Prostate gland (tissue), 2 donors: Measurements from ENCODE around the gene ABCA13. TPM values are rescaled to one million over a fixed set of nuclear protein-coding genes. Genes with fewer than 3 reads are reported as not detected.

Experiments
- DNase-seq: peaks from one replicate; pipeline ENCODE4 v3.0.0-alpha.2; 2019; ENCODE audit warnings: low spot score
- H3K27ac ChIP-seq, 2 donors: fragments of 200-600 bp; sonication (generic); 2 replicates each; pipeline ENCODE4 v1.5.1; 2017 to 2019
- H3K27me3 ChIP-seq: fragments of 200-600 bp; sonication (generic); replicated peaks from 2 replicates; pipeline ENCODE4 v1.5.1; 2019; ENCODE audit not compliant: insufficient read depth
- H3K36me3 ChIP-seq, 2 donors: fragments of 200-600 bp; sonication (generic); 1 replicate in 1 of 2; 2 replicates in 1 of 2; pipeline versions ENCODE4 v1.5.1 to v1.8.1; 2017 to 2019
- H3K4me1 ChIP-seq: fragments of 200-600 bp; sonication (generic); replicated peaks from 2 replicates; pipeline ENCODE4 v1.5.1; 2019
- H3K4me3 ChIP-seq, 2 donors: fragments of 200-600 bp; sonication (generic); 2 replicates each; pipeline ENCODE4 v1.5.1; 2017 to 2019
- H3K9me3 ChIP-seq: fragments of 200-600 bp; sonication (generic); 2 replicates; pipeline ENCODE4 v1.5.1; 2017
- CTCF ChIP-seq, 4 experiments: fragments of 200-600 bp in 2 of 4; fragments of 450-650 bp in 2 of 4; sonication (generic) in 2 of 4; IDR thresholded peaks; 1 replicate in 3 of 4; 2 replicates in 1 of 4; pipeline ENCODE4 v1.5.1; 2016 to 2019; ENCODE audit warnings: antibody characterized with exemption in 4 of 4, mild to moderate bottlenecking in 2 of 4, moderate library complexity in 2 of 4
- POLR2A ChIP-seq: fragments of 450-650 bp; IDR thresholded peaks from one replicate; pipeline ENCODE4 v1.6.1; 2016; ENCODE audit warnings: antibody characterized with exemption, mild to moderate bottlenecking
- POLR2AphosphoS5 ChIP-seq: sonication (generic); formaldehyde crosslinking; IDR thresholded peaks from one replicate; pipeline ENCODE4 v1.6.1; 2017; ENCODE audit warnings: antibody characterized with exemption
- WGBS: methylation state at CpG from one replicate; pipeline ENCODE4 v1.1.5; 2018; 5-methylcytosine and 5-hydroxymethylcytosine counted together
- intact Hi-C: fragments of 100-400 bp; cut with DNase I; formaldehyde crosslinking; loops from one replicate; pipeline ENCODE4 v1.14.2; 2022
- total RNA-seq, 2 donors: library from RNA; depleted of rRNA; stranded (reverse); fragments of >200 nt; gene quantifications; one replicate each; pipeline ENCODE4 v1.1.0, GENCODE V29; 2016

Gene ABCA13
- total RNA-seq, 2 donors from 2014 or later: 0.14 to 3.5 TPM

DNA sequence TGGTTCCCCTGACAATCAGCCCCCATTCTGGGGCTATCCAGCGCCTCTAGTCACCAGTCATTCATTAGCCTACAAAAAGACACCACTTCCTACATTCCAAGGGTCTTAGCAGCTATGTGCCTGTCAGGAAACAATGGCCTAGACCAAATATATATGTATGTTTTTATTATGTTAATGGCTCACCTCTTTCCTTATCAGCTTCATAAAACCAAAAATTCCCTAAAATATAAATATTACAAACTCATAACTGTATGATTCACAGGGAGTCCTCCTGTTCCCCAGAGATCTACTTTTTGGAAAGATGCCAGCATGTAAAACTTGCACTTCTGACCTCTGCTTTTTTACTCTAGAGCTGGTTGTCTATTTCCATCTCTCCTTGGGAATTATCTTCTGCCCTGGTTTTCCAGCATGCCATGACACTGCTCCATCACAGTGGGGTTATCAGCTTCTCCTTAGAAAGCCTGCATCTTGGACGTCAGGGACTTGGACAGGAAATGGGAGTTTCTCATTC, 79.2 kb downstream of the ABCA13 start:
- no peak for DNase-seq
- intact Hi-C loops: no loop called here
- WGBS: 32% methylated on average over 2 of the region's 2 CpGs
- Histone ChIP-seq H3K27me3 (no peaks in the 10 kb centered on the region), H3K9me3 (no peaks in the 10 kb centered on the region), H3K36me3 (no peaks in the 10 kb centered on the region), H3K4me1 (no peaks in the 10 kb centered on the region), H3K4me3 (no peak overlapping the region), H3K27ac (no peak overlapping the region)
- TF ChIP-seq POLR2A (no peak), POLR2AphosphoS5 (no peak), CTCF (IDR thresholded peaks at IDR 0.05) (no peak)

DNA sequence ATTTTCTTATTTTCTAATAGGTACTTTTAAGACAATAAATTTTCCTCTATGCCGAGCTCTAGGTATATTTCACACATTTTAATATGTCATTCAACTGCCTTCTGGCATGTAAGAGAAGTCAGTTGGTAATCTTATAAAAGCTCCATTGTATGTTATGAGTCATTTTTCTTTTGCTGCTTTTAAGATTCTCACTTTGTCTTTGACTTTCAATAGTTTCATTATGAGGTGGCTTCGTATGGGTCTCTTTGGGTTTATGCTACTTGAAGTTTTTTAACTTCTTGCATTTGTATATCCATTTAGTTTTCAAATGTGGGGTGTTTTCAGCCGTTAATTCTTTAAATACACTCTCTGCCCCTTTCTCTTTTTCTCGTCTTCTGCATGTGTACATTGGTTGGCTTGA, 80.5 kb downstream of the ABCA13 start:
- TF ChIP-seq CTCF (IDR thresholded peaks at IDR 0.05) (no peak), POLR2A (no peak), POLR2AphosphoS5 (no peak)
- no peak overlapping the region for H3K4me3 ChIP-seq
- H3K4me1 ChIP-seq: no peaks in the 10 kb centered on the region
- H3K27me3 ChIP-seq: no peaks in the 10 kb centered on the region
- no peaks in the 10 kb centered on the region for H3K9me3 ChIP-seq
- H3K27ac ChIP-seq: no peak overlapping the region
- H3K36me3 ChIP-seq: no peaks in the 10 kb centered on the region
- DNase-seq: no peak
- WGBS: 62% methylated on average over 4 of the region's 4 CpGs
- intact Hi-C loops: no loop called here

DNA sequence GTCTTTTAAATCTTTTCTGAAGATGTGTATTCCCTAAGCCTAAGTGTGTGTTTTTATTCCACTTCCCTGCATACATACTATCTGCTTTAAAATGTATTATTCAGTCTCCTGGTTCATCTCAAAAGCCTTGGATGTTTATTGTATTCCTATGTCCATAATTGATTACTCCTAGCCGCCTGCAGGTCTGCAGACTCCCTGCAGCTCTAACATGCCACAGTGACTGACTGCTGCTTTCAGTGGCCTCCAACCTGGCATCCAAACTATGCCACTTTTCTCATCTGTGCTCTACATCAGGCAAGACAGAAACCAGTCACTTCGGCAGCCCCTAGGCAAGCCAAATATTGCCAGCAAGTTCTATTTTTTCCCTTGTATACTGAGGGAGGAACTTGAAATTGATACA, 81.7 kb downstream of the ABCA13 start:
- no peak for DNase-seq
- Histone ChIP-seq H3K4me1 (no peaks in the 10 kb centered on the region), H3K27ac (no peak overlapping the region), H3K9me3 (no peaks in the 10 kb centered on the region), H3K36me3 (no peaks in the 10 kb centered on the region), H3K27me3 (no peaks in the 10 kb centered on the region), H3K4me3 (no peak overlapping the region)
- intact Hi-C loops: no loop called here
- WGBS: 57% methylated on average over 2 of the region's 2 CpGs
- TF ChIP-seq CTCF (IDR thresholded peaks at IDR 0.05) (no peak), POLR2A (no peak), POLR2AphosphoS5 (no peak)

GRCh38 chr7:48255046-48255445, 83.8 kb downstream of the ABCA13 start:
- no peak for DNase-seq
- intact Hi-C loops: no loop called here
- H3K27me3 ChIP-seq: no peaks in the 10 kb centered on the region
- no peaks in the 10 kb centered on the region for H3K4me1 ChIP-seq
- H3K9me3 ChIP-seq: no peaks in the 10 kb centered on the region
- WGBS: 63% methylated on average over 1 of the region's 1 CpG
- no peaks in the 10 kb centered on the region for H3K36me3 ChIP-seq
- TF ChIP-seq POLR2A (no peak), CTCF (IDR thresholded peaks at IDR 0.05) (no peak), POLR2AphosphoS5 (no peak)
- H3K27ac ChIP-seq: no peak overlapping the region
- H3K4me3 ChIP-seq: no peak overlapping the region

GRCh38 chr7:48259463-48260280, 88.4 kb downstream of the ABCA13 start:
- H3K27ac ChIP-seq: no peak overlapping the region
- no peak overlapping the region for H3K4me3 ChIP-seq
- no peaks in the 10 kb centered on the region for H3K27me3 ChIP-seq
- DNase-seq: no peak
- intact Hi-C loops: no loop called here
- H3K4me1 ChIP-seq: no peaks in the 10 kb centered on the region
- TF ChIP-seq CTCF (IDR thresholded peaks at IDR 0.05) (no peak), POLR2A (no peak), POLR2AphosphoS5 (no peak)
- no peaks in the 10 kb centered on the region for H3K9me3 ChIP-seq
- H3K36me3 ChIP-seq: no peaks in the 10 kb centered on the region
- WGBS: 87% methylated on average over 4 of the region's 4 CpGs
